Measurements from ENCODE around the gene CECR2. TPM values are rescaled to one million over a fixed set of nuclear protein-coding genes. Genes with fewer than 3 reads are reported as not detected.
"Not testable (repeated sequence)": the region's sequence is repeated elsewhere in the genome, so short reads cannot be mapped to it uniquely, and the experiment has no call there.

The CECR2 gene
- total RNA-seq, 1 donor from 2014 or later, result 1.1 TPM

- DNase-seq (ENCODE audit: low spot score), result no peak
Measured at GRCh38 chr22:17501679-17502285, 132.5 kb downstream of the CECR2 start.

- DNase-seq (ENCODE audit: low spot score), result no peak
Measured at GRCh38 chr22:17508110-17508509, 138.8 kb downstream of the CECR2 start.

GRCh38 chr22:17512960-17513359 lies 143.7 kb downstream of the CECR2 start:
- DNase-seq (ENCODE audit: low spot score), result no peak

- no peak for DNase-seq (ENCODE audit: low spot score)
Measured at GRCh38 chr22:17513612-17514011, 144.4 kb downstream of the CECR2 start.

- DNase-seq (ENCODE audit: low spot score), result no peak
Measured at GRCh38 chr22:17514084-17514483, 144.8 kb downstream of the CECR2 start.

- no peak for DNase-seq (ENCODE audit: low spot score)
Measured at GRCh38 chr22:17518406-17518805, 149.1 kb downstream of the CECR2 start.

- not testable (repeated sequence) for DNase-seq (ENCODE audit: low spot score)
Measured at GRCh38 chr22:17521971-17522370, 152.7 kb downstream of the CECR2 start.

GRCh38 chr22:17523925-17524324 lies 154.7 kb downstream of the CECR2 start:
- no peak for DNase-seq (ENCODE audit: low spot score)

GRCh38 chr22:17536269-17536668 lies 167.0 kb downstream of the CECR2 start:
- DNase-seq (ENCODE audit: low spot score), result peak; percentile 55

- DNase-seq (ENCODE audit: low spot score), result no peak
Measured at GRCh38 chr22:17537155-17537554, 167.9 kb downstream of the CECR2 start.

- DNase-seq (ENCODE audit: low spot score), result peak; percentile 62
Measured at GRCh38 chr22:17540481-17540880, 171.2 kb downstream of the CECR2 start.

GRCh38 chr22:17541476-17541875 lies 172.2 kb downstream of the CECR2 start:
- DNase-seq (ENCODE audit: low spot score), result peak; percentile 11

- peak; percentile 67 for DNase-seq (ENCODE audit: low spot score)
Measured at GRCh38 chr22:17542452-17542851, 173.2 kb downstream of the CECR2 start.

- peak; percentile 74 for DNase-seq (ENCODE audit: low spot score)
Measured at GRCh38 chr22:17548010-17548755, 178.9 kb downstream of the CECR2 start.

GRCh38 chr22:17548756-17549035 lies 179.4 kb downstream of the CECR2 start:
- DNase-seq (ENCODE audit: low spot score), result peak; percentile 47

- DNase-seq (ENCODE audit: low spot score), result peak; percentile 80
Measured at GRCh38 chr22:17549183-17549582, 179.9 kb downstream of the CECR2 start.

- peak; percentile 28 for DNase-seq (ENCODE audit: low spot score)
Measured at GRCh38 chr22:17549655-17550054, 180.4 kb downstream of the CECR2 start.

GRCh38 chr22:17552737-17553136 lies 183.5 kb downstream of the CECR2 start:
- DNase-seq (ENCODE audit: low spot score), result no peak

GRCh38 chr22:17554814-17555213 lies 185.6 kb downstream of the CECR2 start:
- no peak for DNase-seq (ENCODE audit: low spot score)

GRCh38 chr22:17559188-17559587 lies 189.9 kb downstream of the CECR2 start:
- no peak for DNase-seq (ENCODE audit: low spot score)

- DNase-seq (ENCODE audit: low spot score), result no peak
Measured at GRCh38 chr22:17562906-17563870, 193.9 kb downstream of the CECR2 start, which contains the start of gene SLC25A18. TSS of gene SLC25A18 (plus strand) at chr22:17563498. CDS start at chr22:17579945, 16,447 bp downstream.

GRCh38 chr22:17563936-17564391 lies 194.7 kb downstream of the CECR2 start:
- DNase-seq (ENCODE audit: low spot score), result no peak

Measured in mesenteric fat pad (tissue), 1 donor.